Tibial nerve (tissue), 4 donors: ENCODE data around the gene ELP4. TPM values are rescaled to one million over a fixed set of nuclear protein-coding genes. Genes with fewer than 3 reads are reported as not detected.

Experiments
- DNase-seq, 2 donors: peaks; one replicate each; pipeline ENCODE4 v3.0.0-alpha.2; 2019; ENCODE audit warnings: low spot score in 2 of 2
- H3K27ac ChIP-seq, 4 donors: fragments of 200-600 bp; sonication (generic) in 3 of 4; one replicate each; pipeline ENCODE4 v1.5.1; 2017 to 2019; ENCODE audit warnings: mild to moderate bottlenecking in 1 of 4
- H3K27me3 ChIP-seq, 2 donors: fragments of 200-600 bp; sonication (generic) in 1 of 2; one replicate each; pipeline versions ENCODE4 v1.5.1 to v1.6.0; 2017 to 2019
- H3K36me3 ChIP-seq, 3 donors: fragments of 200-600 bp; sonication (generic); one replicate each; pipeline ENCODE4 v1.5.1; 2018 to 2019
- H3K4me1 ChIP-seq, 4 donors: fragments of 200-600 bp; sonication (generic) in 3 of 4; one replicate each; pipeline ENCODE4 v1.5.1; 2017 to 2019
- H3K4me3 ChIP-seq, 4 donors: fragments of 200-600 bp; sonication (generic) in 3 of 4; one replicate each; pipeline ENCODE4 v1.5.1; 2017 to 2019; ENCODE audit warnings: mild to moderate bottlenecking in 1 of 4, moderate library complexity in 1 of 4
- H3K9me3 ChIP-seq, 4 donors: fragments of 200-600 bp; sonication (generic) in 3 of 4; one replicate each; pipeline ENCODE4 v1.5.1; 2017 to 2019
- CTCF ChIP-seq, 5 experiments: fragments of 200-600 bp in 3 of 5; fragments of 450-650 bp in 2 of 5; sonication (generic) in 3 of 5; IDR thresholded peaks; one replicate each; pipeline ENCODE4 v1.5.1; 2016 to 2019; ENCODE audit warnings: antibody characterized with exemption in 5 of 5, mild to moderate bottlenecking in 3 of 5, moderate library complexity in 2 of 5
- EP300 ChIP-seq, 2 donors: sonication (generic); formaldehyde crosslinking; IDR thresholded peaks; one replicate each; pipeline ENCODE4 v1.6.1; 2017; ENCODE audit warnings: antibody characterized with exemption in 2 of 2, mild to moderate bottlenecking in 1 of 2
- POLR2A ChIP-seq, 2 donors: fragments of 450-650 bp; IDR thresholded peaks; one replicate each; pipeline ENCODE4 v1.6.1; 2017; ENCODE audit warnings: antibody characterized with exemption in 2 of 2, mild to moderate bottlenecking in 2 of 2, moderate library complexity in 2 of 2
- WGBS, 2 donors: methylation state at CpG; one replicate each; pipeline ENCODE4 v1.1.5; 2018; 5-methylcytosine and 5-hydroxymethylcytosine counted together
- total RNA-seq, 4 donors: library from RNA; depleted of rRNA; stranded (reverse); fragments of >200 nt; gene quantifications; one replicate each; pipeline ENCODE4 v1.1.0, GENCODE V29; 2016

The ELP4 gene
- total RNA-seq, 4 donors from 2014 or later = 19.2 to 32.1 (median 29.7) TPM

- Histone ChIP-seq H3K27me3 (no peaks in the 10 kb centered on the region), H3K36me3 (no peaks in the 10 kb centered on the region), H3K4me1 (peaks cover 0 to 2% (median 0%) of the 10 kb centered on the region in 4 donors), H3K9me3 (no peaks in the 10 kb centered on the region), H3K27ac (no peak overlapping the region), H3K4me3 (no peak overlapping the region)
- DNase-seq = no peak
- TF ChIP-seq CTCF (IDR thresholded peaks at IDR 0.05) = no peak
- no peak for TF ChIP-seq EP300 (IDR thresholded peaks at IDR 0.05)
- TF ChIP-seq POLR2A (IDR thresholded peaks at IDR 0.05) = no peak
Measured at GRCh38 chr11:31651208-31651607, 141.6 kb downstream of the ELP4 start.

- Histone ChIP-seq H3K27me3 (no peaks in the 10 kb centered on the region), H3K4me1 (no peaks in the 10 kb centered on the region), H3K36me3 (no peaks in the 10 kb centered on the region), H3K9me3 (no peaks in the 10 kb centered on the region), H3K27ac (no peak overlapping the region), H3K4me3 (no peak overlapping the region)
- DNase-seq = no peak
- TF ChIP-seq POLR2A (IDR thresholded peaks at IDR 0.05) (no peak), EP300 (IDR thresholded peaks at IDR 0.05) (no peak), CTCF (IDR thresholded peaks at IDR 0.05) (no peak)
- WGBS, 2 donors = 95 to 99% methylated on average over 2 of the region's 2 CpGs
Measured at GRCh38 chr11:31651822-31652221, 142.3 kb downstream of the ELP4 start.

GRCh38 chr11:31652528-31652927 lies 143.0 kb downstream of the ELP4 start:
- H3K27ac ChIP-seq = no peak overlapping the region
- WGBS, 2 donors = 90 to 93% methylated on average over 1 of the region's 1 CpG
- no peaks in the 10 kb centered on the region for H3K36me3 ChIP-seq
- no peak for DNase-seq
- no peaks in the 10 kb centered on the region for H3K9me3 ChIP-seq
- TF ChIP-seq CTCF (IDR thresholded peaks at IDR 0.05) (no peak), POLR2A (IDR thresholded peaks at IDR 0.05) (no peak), EP300 (IDR thresholded peaks at IDR 0.05) (no peak)
- H3K4me1 ChIP-seq = no peaks in the 10 kb centered on the region
- no peaks in the 10 kb centered on the region for H3K27me3 ChIP-seq
- H3K4me3 ChIP-seq = no peak overlapping the region

- 88 to 89% methylated on average over 3 of the region's 3 CpGs for WGBS, 2 donors
Measured at GRCh38 chr11:31655483-31655882, 145.9 kb downstream of the ELP4 start.

GRCh38 chr11:31656051-31656450 lies 146.5 kb downstream of the ELP4 start:
- H3K27me3 ChIP-seq = no peaks in the 10 kb centered on the region
- no peak for DNase-seq
- no peaks in the 10 kb centered on the region for H3K36me3 ChIP-seq
- H3K9me3 ChIP-seq = no peaks in the 10 kb centered on the region
- H3K4me3 ChIP-seq = no peak overlapping the region
- H3K27ac ChIP-seq = no peak overlapping the region
- no peaks in the 10 kb centered on the region for H3K4me1 ChIP-seq
- TF ChIP-seq CTCF (IDR thresholded peaks at IDR 0.05) = no peak
- no peak for TF ChIP-seq POLR2A (IDR thresholded peaks at IDR 0.05)
- no peak for TF ChIP-seq EP300 (IDR thresholded peaks at IDR 0.05)
- WGBS, 2 donors = 86 to 91% methylated on average over 1 of the region's 1 CpG

More at GRCh38 chr11:31655483-31655882, 145.9 kb downstream of the ELP4 start:
- Histone ChIP-seq H3K9me3 (no peaks in the 10 kb centered on the region), H3K27me3 (no peaks in the 10 kb centered on the region), H3K36me3 (no peaks in the 10 kb centered on the region), H3K4me1 (no peaks in the 10 kb centered on the region), H3K27ac (no peak overlapping the region), H3K4me3 (no peak overlapping the region)
- DNase-seq = no peak
- TF ChIP-seq CTCF (IDR thresholded peaks at IDR 0.05) (no peak), POLR2A (IDR thresholded peaks at IDR 0.05) (no peak), EP300 (IDR thresholded peaks at IDR 0.05) (no peak)
